Breast epithelium (tissue), 4 donors: Measurements from ENCODE around the gene DNASE1L1. TPM values are rescaled to one million over a fixed set of nuclear protein-coding genes. Genes with fewer than 3 reads are reported as not detected.

ENCODE experiments used
- DNase-seq, 2 donors: peaks; one replicate each; pipeline ENCODE4 v3.0.0-alpha.2; 2019; ENCODE audit warnings: low spot score in 2 of 2
- H3K27ac ChIP-seq, 2 donors: fragments of 200-600 bp; sonication (generic) in 1 of 2; one replicate each; pipeline ENCODE4 v1.5.1; 2016 to 2019; ENCODE audit warnings: mild to moderate bottlenecking in 1 of 2
- H3K27me3 ChIP-seq, 2 donors: fragments of 200-600 bp; sonication (generic) in 1 of 2; one replicate each; pipeline versions ENCODE4 v1.5.1 to v1.6.0; 2017 to 2019; ENCODE audit warnings: control low read depth in 1 of 2, mild to moderate bottlenecking in 1 of 2
- H3K36me3 ChIP-seq: fragments of 200-600 bp; one replicate; pipeline ENCODE4 v1.5.1; 2019
- H3K4me1 ChIP-seq, 2 donors: fragments of 200-600 bp; sonication (generic); one replicate each; pipeline ENCODE4 v1.5.1; 2016 to 2019; ENCODE audit warnings: control low read depth in 1 of 2
- H3K4me3 ChIP-seq, 3 donors: fragments of 200-600 bp; sonication (generic); 1 replicate in 2 of 3; 2 replicates in 1 of 3; pipeline ENCODE4 v1.5.1; 2016 to 2019; ENCODE audit warnings: mild to moderate bottlenecking in 3 of 3, moderate library complexity in 2 of 3
- H3K9me3 ChIP-seq, 2 donors: fragments of 200-600 bp; sonication (generic) in 1 of 2; one replicate each; pipeline ENCODE4 v1.5.1; 2016 to 2019; ENCODE audit warnings: control low read depth in 1 of 2
- CTCF ChIP-seq, 3 donors: fragments of 450-650 bp; IDR thresholded peaks; one replicate each; pipeline ENCODE4 v1.5.1; 2016 to 2017; ENCODE audit warnings: antibody characterized with exemption in 3 of 3, mild to moderate bottlenecking in 3 of 3, moderate library complexity in 3 of 3
- POLR2A ChIP-seq: fragments of 450-650 bp; IDR thresholded peaks from one replicate; pipeline ENCODE4 v1.6.1; 2016; ENCODE audit warnings: antibody characterized with exemption, mild to moderate bottlenecking, moderate library complexity
- POLR2AphosphoS5 ChIP-seq, 3 donors: sonication (generic); formaldehyde crosslinking; IDR thresholded peaks; one replicate each; pipeline ENCODE4 v1.6.1; 2017; ENCODE audit warnings: antibody characterized with exemption in 3 of 3
- intact Hi-C: fragments of 100-400 bp; cut with DNase I; formaldehyde crosslinking; loops from one replicate; pipeline ENCODE4 v1.15.1; 2023; ENCODE audit warnings: low total_unique reads
- total RNA-seq, 3 donors: library from RNA; depleted of rRNA; stranded (reverse); fragments of >200 nt; gene quantifications; one replicate each; pipeline ENCODE4 v1.1.0, GENCODE V29; 2016

DNASE1L1 gene
- 10 to 100 TPM; 26.2 to 44.3 (median 26.9) TPM for total RNA-seq

GRCh38 chrX:154409222-154409871 is at the start of gene DNASE1L1:
TSS of gene DNASE1L1 (minus strand) at chrX:154409254. CDS start at chrX:154405568, 3,686 bp downstream.
- Histone ChIP-seq H3K4me3 (peak within 1 kb of the TSS; percentile 35 to 52 (median 37)), H3K36me3 (no peaks in the 10 kb centered on the region), H3K27me3 (peaks cover 0 to 36% of the 10 kb centered on the region in 2 donors), H3K27ac (peak within 1 kb of the TSS; percentile 48 to 72), H3K4me1 (no peaks in the 10 kb centered on the region), H3K9me3 (no peaks in the 10 kb centered on the region)
- TF ChIP-seq POLR2A, result no peak
- TF ChIP-seq POLR2AphosphoS5 (IDR thresholded peaks at IDR 0.05), result no peak
- no peak for TF ChIP-seq CTCF (IDR thresholded peaks at IDR 0.05)
- peak in 1 of 2 donors; percentile 55 for DNase-seq
- intact Hi-C loops, result loop anchor here (5.0 kb wide), 1 partner anchor 72 kb away; no protein-coding TSS in a partner anchor

GRCh38 chrX:154458116-154458953 is 49.3 kb upstream of the DNASE1L1 start, which contains the start of gene PLXNA3:
TSS of gene PLXNA3 (plus strand) at chrX:154458281. CDS start at chrX:154460184, 1,903 bp downstream.
- intact Hi-C loops, result no loop called here
- no peak for DNase-seq
- TF ChIP-seq CTCF (IDR thresholded peaks at IDR 0.05) (no peak), POLR2A (no peak), POLR2AphosphoS5 (IDR thresholded peaks at IDR 0.05) (no peak)

GRCh38 chrX:154457491-154458115 is 48.5 kb upstream of the DNASE1L1 start:
- Histone ChIP-seq H3K27me3 (peaks cover 0 to 6% of the 10 kb centered on the region in 2 donors), H3K36me3 (no peaks in the 10 kb centered on the region), H3K27ac (peak overlapping the region; percentile 66 to 90), H3K4me1 (no peaks in the 10 kb centered on the region), H3K4me3 (peak overlapping the region; percentile 55 to 80 (median 61)), H3K9me3 (no peaks in the 10 kb centered on the region)
- TF ChIP-seq POLR2AphosphoS5 (IDR thresholded peaks at IDR 0.05), result no peak
- TF ChIP-seq CTCF (IDR thresholded peaks at IDR 0.05), result no peak
- TF ChIP-seq POLR2A, result no peak
- DNase-seq, result no peak
- intact Hi-C loops, result no loop called here

More at GRCh38 chrX:154458116-154458953, 49.3 kb upstream of the DNASE1L1 start, which contains the start of gene PLXNA3:
- Histone ChIP-seq H3K27ac (peak within 1 kb of the TSS; percentile 66 to 90), H3K9me3 (no peaks in the 10 kb centered on the region), H3K4me3 (peak within 1 kb of the TSS; percentile 55 to 80 (median 61)), H3K4me1 (no peaks in the 10 kb centered on the region), H3K36me3 (no peaks in the 10 kb centered on the region), H3K27me3 (peaks cover 0 to 2% of the 10 kb centered on the region in 2 donors)

GRCh38 chrX:154452823-154453222 is 43.8 kb upstream of the DNASE1L1 start:
- no peak overlapping the region for H3K27ac ChIP-seq
- DNase-seq, result no peak

More at GRCh38 chrX:154452823-154453222, 43.8 kb upstream of the DNASE1L1 start:
- intact Hi-C loops, result loop anchor here (1.0 kb wide), 1 partner anchor 17 kb away; no protein-coding TSS in a partner anchor
- TF ChIP-seq CTCF (IDR thresholded peaks at IDR 0.05), result no peak
- TF ChIP-seq POLR2AphosphoS5 (IDR thresholded peaks at IDR 0.05), result no peak
- no peak for TF ChIP-seq POLR2A
- Histone ChIP-seq H3K4me1 (no peaks in the 10 kb centered on the region), H3K9me3 (no peaks in the 10 kb centered on the region), H3K27me3 (peaks cover 0 to 23% of the 10 kb centered on the region in 2 donors), H3K4me3 (no peak overlapping the region), H3K36me3 (no peaks in the 10 kb centered on the region)
